HG03095 (cell line): ENCODE results near the gene KRTAP10-12.
"Not testable (repeated sequence)": the region's sequence is repeated elsewhere in the genome, so short reads cannot be mapped to it uniquely, and the experiment has no call there.

Source experiments
- ATAC-seq: cut with Tn5 transposase; IDR thresholded peaks from one replicate; pipeline ENCODE4 v1.9.1; 2021; ENCODE audit warnings: moderate library complexity; ENCODE audit not compliant: unreplicated experiment

The KRTAP10-12 gene, protein sequence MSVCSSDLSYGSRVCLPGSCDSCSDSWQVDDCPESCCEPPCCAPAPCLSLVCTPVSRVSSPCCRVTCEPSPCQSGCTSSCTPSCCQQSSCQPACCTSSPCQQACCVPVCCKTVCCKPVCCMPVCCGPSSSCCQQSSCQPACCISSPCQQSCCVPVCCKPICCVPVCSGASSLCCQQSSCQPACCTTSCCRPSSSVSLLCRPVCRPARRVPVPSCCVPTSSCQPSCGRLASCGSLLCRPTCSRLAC

DNA sequence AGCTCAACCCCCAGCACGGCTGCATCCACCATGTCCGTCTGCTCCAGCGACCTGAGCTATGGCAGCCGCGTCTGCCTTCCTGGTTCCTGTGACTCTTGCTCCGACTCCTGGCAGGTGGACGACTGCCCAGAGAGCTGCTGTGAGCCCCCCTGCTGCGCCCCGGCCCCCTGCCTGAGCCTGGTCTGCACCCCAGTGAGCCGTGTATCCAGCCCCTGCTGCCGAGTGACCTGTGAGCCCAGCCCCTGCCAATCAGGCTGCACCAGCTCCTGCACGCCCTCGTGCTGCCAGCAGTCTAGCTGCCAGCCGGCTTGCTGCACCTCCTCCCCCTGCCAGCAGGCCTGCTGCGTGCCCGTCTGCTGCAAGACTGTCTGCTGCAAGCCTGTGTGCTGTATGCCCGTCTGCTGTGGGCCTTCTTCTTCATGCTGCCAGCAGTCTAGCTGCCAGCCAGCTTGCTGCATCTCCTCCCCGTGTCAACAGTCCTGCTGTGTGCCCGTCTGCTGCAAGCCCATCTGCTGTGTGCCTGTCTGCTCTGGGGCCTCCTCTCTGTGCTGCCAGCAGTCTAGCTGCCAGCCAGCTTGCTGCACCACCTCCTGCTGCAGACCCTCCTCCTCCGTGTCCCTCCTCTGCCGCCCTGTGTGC lies at the start of gene KRTAP10-12:
Gene KRTAP10-12 (plus strand): TSS at position 1 of the 639 bp plus-strand sequence. CDS start 30 bp downstream, at position 31.
- ATAC-seq = not testable (repeated sequence)

DNA sequence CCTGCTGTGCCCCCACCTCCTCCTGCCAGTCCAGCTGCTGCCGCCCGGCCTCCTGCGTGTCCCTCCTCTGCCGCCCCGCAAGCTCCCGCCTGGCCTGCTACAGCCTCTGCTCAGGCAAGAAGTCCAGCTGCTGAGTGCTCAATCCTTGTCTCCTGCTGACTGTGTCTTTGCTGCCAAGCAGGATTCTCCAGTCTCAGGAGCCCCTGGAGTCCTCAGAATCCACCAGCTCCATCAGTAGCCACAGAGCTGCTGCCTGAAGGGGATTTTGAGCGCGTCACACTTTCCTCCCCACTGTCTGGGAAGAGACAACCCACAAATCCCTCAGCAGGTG lies 49.8 kb upstream of the KRTAP10-12 start:
- ATAC-seq = no peak

DNA sequence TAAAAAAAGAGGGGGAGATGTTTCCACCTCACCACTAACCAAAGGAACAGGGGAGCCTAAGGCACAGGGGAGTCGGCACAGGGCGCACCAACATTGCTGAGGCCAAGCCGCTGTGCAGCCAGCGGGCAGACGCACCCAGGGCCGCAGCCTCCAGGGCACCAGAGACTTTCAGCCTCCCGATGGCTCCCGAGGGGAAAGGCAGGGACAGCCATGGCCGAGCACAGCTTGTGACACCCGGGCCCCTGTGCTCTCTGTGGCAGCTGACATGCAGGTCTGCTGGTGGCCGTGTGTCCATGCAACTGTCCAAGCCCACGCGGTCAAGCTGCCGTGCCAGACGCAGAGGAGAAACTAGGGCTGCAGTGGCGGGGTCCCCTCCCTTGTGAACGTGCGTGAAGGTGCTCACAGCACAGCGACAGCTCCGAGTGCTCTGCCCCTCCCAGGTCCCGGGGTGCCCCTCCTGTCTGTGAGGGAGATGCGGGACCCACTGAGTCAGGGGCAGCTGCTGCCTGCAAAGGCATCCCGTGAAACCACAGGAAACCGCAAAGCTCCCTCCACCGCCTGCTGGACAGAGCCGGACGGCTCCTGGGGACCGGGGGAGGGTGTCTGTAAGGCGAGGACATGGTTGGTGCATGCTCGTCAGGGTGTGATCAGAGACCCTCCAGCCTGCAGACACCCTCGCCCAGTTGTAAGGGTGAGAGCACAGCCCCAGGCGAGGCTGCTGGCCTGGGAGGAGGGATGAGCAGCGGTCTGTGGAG lies 48.2 kb upstream of the KRTAP10-12 start:
- no peak for ATAC-seq

DNA sequence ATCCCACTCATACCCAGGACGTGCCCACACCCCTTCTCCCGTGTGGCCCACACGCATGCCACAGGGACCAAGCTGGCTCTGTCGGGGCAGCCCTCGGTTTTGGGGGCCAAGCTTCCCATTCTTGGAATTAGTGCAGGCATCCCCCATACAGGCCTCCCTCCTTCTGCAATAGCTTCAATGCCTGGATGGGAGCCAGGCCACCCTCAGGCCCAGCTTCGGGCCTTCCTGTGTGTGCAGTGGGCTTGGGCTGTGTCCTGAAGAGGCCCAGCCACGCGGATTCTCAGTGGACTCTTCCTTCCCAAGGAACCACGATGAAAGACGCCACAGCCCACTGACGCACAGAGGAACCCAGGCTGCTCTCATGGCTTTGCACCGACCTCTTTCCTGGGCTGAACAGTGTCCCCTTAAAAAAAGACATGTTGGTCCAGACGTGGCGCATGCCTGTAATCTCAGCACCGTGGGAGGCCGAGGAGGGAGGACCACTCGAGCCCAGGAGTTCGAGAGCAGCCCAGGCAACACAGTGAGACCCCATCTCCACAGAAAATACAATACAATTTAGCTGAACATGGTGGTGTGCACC lies 47.4 kb upstream of the KRTAP10-12 start:
- no peak for ATAC-seq

DNA sequence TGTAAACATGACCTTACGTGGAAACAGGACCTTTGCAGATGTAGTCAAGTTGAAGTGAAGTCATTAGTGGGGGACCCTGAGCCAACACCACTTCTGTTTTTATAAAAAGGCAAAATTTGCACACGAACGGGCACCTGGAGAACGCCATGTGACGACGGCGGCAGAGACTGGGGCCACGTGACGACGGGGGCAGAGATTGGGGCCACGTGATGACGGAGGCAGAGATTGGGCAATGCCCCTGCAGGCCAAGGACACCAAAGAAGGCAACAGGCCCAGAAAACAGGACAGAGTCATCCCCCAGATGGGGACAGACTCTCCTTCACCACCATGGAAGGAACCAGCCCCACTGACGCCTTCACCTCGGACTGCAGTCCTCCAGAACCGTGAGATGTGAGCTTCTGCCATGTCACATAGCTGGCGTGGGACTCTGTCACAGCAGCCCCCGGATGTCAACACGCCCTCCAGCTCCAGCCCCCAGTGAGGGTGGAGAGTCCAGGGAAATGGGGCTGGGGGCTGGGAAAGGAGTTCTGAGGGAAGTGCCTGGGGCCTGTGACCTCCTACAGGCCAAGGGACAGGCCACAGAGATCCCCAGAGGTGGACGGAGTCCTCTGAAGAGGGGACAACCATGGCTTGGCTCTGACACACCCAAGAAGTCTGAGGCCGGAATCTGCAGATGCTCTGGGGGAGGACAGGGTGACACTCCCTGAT lies 46.6 kb upstream of the KRTAP10-12 start:
- no peak for ATAC-seq

DNA sequence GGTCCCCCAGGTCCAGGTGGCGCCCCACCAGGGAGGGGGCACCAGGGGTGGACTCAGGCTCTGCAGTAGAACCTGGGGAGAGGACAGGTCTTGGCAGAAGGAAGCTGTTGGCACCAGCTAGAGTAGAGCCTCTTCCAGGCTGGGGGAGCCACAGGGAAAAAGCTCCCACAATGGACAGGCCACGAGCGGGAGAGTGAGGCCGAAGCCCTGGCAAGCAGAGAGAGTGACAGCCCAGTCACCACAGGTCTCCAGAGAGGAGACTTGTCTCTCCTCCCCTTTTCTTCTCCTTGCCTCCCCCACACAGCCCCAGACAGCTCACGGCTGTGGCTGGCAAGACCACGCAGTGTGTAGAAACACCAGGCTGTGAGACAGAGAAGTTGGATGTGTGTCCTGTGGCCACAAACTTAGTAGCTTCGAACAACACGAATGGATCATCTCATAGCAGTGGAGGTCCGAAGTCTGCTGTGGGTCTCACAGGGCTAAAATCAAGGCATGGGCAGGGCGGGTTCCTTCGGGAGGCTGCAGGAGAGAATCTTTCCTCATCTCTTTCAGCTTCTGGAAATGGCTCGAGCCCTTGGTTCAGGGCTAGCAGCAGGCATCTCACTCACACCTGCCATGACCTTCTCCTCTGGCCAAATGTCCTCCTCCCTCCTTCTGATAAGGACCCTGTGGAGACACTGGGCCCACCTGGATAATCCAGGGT lies 45.8 kb upstream of the KRTAP10-12 start:
- no peak for ATAC-seq

DNA sequence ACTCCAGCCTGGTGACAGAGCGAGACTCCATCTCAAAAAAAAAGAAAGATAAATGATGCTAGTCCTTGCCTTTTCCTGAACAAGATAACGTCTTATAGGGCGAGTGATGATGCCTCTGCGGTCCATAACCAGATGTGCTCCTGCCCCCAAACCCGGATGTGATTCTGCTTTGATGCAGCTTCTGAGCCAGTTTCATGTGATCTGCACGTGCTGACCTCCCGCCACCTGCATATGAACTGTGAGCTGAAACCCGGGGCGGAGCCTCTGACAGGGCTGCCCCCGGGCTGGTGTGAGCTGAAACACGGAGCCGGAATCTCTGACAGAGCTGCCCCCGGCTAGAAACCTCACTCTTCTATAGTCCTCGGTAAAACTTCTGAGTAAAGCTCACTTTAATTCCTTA lies 43.8 kb upstream of the KRTAP10-12 start:
- ATAC-seq = no peak

DNA sequence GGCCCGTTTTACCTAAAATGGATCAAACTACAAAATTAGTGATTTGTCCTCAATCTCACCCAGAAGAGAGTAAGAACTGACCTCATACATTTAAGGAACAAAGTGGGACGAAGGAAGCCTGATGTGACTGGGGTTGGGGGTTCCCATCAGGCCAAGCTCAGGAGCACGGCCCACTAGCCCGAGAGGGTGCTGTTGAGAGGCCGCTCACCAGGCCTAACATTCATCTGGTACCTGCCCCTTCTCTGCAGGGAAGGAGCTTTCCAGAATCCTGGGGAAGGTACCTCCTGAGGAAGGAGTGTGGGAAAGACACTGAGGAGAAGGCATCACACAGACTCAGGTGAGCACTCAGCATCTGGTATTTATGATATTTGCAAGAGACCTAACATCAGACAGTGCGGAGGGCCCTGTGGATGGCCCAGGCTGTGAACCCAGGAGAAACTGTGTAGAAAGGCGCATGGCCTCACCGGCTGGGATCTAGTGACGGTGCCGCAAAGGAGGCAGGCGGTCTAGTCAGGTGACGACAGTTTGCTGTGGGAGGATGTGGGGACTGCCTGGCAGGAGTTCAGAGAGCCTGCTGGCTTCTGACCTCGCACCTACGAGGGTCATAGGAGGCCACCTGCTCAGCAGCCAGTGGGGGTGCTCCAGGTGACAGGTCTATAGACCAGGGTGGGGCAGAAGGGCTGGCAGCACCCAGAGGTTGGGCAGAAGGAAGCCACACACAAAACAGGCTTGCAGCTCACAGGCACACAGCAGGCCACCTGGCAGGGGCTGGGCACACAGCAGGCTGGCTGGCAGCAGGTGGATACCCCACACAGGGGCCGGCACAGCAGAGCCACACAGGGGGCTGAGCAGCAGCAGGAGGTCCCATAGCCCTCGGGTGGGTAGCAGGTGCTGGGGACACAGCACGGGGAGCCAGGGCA lies 43.1 kb upstream of the KRTAP10-12 start:
- no peak for ATAC-seq

DNA sequence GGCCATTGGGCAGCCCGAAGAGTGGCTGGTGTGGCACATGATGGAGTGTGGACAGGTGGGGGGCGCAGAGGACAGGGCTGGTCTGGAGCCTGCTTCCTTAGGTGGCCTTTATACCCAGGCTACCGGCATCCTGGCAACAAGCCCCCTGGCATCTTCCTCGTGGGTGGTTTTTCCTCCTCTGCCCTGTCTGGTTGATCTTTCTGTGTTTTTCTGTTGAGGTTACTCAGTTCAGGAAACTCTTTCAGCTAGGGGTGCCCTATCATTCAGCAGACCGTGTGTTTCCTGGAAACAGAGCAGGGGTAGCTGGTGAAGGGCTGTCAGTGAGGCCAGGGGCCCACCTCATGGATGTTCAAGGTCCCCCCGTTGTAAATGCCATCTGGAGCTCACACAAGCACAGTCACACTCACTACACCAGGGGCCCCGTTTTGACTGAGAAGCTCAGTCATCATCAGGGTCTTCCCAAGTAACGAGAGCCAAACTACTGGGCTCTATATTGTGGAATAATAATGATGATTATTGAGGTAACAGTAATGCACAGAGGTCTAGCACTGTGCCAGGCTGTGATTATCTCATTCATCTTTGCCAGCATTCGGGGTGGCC lies 42.3 kb upstream of the KRTAP10-12 start, which contains the start of gene KRTAP12-4:
Gene KRTAP12-4 (minus strand): TSS at position 84 of the 600 bp plus-strand sequence. CDS start 45 bp downstream, at position 39.
- ATAC-seq = no peak

DNA sequence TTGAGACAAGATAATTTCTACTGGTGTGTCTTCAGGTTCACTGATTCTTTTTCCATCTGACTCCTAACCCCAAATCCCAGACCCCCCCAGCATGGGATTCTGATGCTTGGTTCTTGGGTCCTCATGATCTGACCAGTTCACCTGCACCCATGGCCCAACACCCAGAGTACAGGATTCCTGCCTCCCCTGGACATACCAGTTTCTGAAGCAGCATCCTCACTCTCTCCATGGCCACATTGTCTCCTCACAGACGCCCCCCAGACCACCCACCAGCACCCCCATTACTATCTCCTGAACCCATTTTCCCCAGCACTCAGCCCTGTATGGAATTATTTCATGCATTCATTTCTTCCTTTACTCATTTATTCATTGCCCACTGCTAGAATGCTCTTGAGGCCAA lies 40.1 kb upstream of the KRTAP10-12 start:
- no peak for ATAC-seq

DNA sequence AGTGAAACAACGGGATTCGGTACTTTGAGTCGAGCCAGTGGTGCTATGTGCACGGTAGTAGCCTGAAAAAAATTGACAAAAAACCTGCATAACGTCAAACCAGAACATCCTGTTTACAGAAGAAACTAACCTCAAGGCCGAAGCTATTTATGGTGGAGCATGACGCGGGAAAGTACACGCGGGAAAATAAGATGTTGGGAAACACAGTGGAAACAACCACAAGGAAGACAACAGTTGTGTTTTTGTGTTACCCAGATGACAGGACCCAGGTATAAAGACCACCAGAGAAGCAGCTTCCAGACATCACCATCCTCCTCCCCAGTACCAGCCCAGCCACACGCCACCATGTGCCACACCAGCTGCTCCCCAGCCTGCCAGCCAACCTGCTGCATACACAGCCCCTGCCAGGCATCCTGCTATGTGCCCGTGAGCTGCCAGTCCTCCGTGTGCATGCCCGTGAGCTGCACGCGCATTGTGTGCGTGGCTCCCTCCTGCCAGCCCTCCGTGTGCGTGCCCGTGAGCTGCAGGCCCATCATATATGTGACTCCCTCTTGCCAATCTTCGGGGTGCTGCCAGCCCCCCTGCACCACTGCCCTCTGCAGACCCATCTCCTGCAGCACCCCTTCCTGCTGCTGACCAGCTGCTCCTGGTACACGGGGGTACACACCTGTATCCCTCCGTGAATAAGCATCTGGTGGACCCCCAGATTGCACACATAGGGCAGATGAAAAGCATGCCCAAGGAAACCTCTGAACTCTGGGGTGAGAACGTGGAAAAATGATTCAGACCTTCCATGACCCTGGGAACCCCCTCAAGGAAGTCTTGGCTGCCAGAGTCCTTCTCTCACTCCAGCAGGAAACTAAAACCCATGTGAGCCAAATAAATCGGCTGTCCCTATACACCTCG lies 39.1 kb upstream of the KRTAP10-12 start, which contains the start of gene KRTAP12-3:
Gene KRTAP12-3 (plus strand): TSS at position 298 of the 906 bp plus-strand sequence. CDS start 48 bp downstream, at position 346.
- ATAC-seq = no peak

DNA sequence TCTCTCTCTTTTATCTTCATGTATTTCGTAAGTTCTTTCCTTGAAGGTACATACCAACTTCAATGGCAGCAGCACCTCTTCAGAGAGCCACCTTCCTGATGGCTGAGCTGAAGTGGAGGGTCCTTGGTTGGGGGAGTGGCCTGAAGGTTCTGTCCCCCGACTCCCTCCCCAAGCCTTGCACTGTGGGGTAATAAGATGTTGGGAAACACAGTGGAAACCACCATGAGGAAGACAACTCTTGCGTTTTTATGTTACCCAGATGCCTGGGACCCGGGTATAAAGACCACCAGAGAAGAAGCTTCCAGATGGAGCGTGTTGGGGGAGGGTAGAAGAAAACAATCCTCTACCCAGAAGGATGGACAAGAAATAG lies 38.4 kb upstream of the KRTAP10-12 start:
- no peak for ATAC-seq

DNA sequence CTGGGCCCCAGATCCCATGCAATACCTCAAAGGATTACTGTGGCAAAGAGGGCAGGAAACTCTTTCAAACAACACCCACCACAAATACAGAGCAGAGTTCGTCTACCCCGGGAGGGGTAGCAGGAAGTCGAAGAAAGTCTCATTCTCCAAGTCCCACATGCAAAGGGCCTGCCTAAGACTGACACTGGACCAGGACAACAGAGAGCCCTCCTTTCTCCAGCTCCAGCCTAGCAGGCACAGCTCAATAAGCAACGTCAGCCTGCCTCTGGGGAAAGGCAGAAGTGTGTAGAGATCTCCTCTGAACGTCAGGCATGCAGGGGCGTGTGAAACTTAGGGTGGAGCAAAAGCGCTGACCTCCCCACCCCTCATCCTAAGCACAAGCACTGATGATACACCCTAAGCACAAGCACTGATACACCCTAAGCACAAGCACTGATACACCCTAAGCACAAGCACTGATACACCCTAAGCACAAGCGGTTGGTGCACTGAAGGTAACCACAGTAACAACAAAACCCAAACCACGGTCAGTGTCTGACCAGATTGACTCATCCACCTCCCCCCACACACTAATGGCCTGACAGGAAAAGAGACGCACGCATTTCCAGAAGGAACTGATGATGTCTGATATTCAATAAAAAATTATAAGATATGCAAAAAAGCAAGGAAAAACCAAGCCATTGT lies 37.9 kb upstream of the KRTAP10-12 start:
- no peak for ATAC-seq

DNA sequence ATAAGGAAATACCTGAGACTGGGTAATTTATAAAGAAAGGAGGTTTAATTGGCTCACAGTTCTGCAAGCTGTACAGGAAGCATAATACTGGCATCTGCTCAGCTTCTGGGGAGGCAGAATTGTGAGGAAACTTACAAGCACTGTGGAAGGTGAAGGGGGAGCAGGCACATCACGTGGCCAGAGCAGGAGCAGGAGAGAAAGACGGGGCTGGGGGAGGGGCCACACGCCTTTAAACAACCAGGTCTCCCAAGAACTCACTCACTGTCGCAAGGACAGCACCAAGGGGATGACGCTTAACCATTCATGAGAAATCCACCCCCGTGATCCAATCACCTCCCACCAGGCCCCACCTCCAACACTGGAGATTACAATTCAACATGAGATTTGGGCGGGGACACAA lies 35.4 kb upstream of the KRTAP10-12 start:
- ATAC-seq = not testable (repeated sequence)

DNA sequence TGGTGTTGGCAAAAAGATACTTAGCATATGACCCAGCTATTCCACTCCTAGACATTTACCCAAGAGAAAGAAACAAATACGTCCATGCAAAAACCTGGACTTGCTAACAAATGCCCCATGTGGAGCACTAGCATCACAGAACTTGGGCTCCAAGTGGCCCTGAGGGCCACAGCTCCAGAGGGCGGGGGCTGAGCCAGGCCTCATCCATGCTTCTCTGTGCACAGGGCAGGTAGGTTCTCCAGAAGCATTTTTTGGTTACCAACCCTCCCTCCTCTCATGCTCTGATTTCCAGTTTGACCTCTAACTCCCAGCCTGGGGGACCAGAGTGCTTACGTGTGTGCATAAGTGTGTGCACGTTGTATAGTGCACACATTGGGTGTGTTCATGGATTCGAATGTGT lies 32.3 kb upstream of the KRTAP10-12 start:
- ATAC-seq = no peak

DNA sequence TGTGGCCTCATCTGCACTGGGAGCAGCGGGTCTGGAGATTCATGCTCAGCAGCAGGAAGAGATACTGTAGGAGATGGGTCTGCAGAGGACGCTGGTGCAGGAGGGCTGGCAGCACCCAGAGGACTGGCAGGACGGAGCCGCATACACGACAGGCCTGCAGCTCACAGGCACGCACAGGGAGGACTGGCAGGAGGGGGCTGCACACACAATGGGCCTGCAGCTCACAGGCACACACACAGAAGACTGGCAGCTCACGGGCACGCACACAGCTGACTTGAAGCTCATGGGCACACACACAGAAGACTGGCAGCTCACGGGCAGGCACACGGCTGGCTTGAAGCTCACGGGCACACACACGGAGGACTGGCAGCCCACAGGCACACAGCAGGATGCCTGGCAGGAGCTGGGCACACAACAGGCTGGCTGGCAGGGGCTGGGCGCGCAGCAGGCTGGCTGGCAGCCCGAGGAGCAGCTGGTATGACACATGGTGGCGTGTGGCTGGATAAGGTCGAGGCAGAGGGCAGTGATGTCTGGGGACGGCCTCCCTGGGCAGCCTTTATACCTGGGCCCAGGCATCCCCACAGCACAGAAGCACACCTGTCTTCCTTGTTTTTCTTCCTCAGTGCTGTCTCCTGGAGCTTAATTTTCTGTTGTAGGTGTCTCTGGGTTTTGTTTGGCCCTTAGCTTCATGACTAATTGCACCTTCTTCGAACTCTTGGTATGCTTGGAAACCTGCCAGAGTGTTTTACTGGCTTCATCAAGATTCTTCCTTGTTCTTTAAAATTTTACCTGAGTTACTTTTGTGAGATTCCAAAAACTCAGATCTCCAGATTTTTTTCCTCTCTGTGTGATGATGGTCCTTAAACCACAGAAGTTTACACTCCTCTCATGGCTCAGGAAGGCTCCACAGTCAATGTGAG lies 30.3 kb upstream of the KRTAP10-12 start, which contains the start of gene KRTAP12-2:
Gene KRTAP12-2 (minus strand): TSS at position 527 of the 920 bp plus-strand sequence. CDS start 41 bp downstream, at position 486.
- ATAC-seq = no peak
